Astrocyte of the cerebellum (primary cell): Measurements from ENCODE around the gene OBSCN.

Experiments
- DNase-seq: peaks from one replicate; pipeline ENCODE4 v3.0.0-alpha.2; 2011; ENCODE audit warnings: low read depth
- H3K4me3 ChIP-seq: 2 replicates; pipeline ENCODE4 v1.5.1; 2011; ENCODE audit warnings: mild to moderate bottlenecking, low read depth, low read length, moderate library complexity
- in situ Hi-C: cut with HindIII; loops from 2 replicates; pipeline ENCODE4 v1.10.0; 2017; ENCODE audit warnings: low sequenced_read_pairs
- TF ChIP-seq, protein P1 (sequence below): IDR thresholded peaks from 2 replicates; pipeline ENCODE4 v1.5.1; 2012; ENCODE audit warnings: low read length, low read depth, moderate library complexity, mild to moderate bottlenecking; ENCODE audit errors: missing control alignments

The OBSCN gene

GRCh38 chr1:228308628-228309325 is 100.9 kb downstream of the OBSCN start:
- in situ Hi-C loops, result no loop called here
- no peak overlapping the region for H3K4me3 ChIP-seq
- TF ChIP-seq, protein P1, sequence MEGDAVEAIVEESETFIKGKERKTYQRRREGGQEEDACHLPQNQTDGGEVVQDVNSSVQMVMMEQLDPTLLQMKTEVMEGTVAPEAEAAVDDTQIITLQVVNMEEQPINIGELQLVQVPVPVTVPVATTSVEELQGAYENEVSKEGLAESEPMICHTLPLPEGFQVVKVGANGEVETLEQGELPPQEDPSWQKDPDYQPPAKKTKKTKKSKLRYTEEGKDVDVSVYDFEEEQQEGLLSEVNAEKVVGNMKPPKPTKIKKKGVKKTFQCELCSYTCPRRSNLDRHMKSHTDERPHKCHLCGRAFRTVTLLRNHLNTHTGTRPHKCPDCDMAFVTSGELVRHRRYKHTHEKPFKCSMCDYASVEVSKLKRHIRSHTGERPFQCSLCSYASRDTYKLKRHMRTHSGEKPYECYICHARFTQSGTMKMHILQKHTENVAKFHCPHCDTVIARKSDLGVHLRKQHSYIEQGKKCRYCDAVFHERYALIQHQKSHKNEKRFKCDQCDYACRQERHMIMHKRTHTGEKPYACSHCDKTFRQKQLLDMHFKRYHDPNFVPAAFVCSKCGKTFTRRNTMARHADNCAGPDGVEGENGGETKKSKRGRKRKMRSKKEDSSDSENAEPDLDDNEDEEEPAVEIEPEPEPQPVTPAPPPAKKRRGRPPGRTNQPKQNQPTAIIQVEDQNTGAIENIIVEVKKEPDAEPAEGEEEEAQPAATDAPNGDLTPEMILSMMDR, result no peak
- no peak for DNase-seq

- DNase-seq, result no peak
- TF ChIP-seq, protein P1, result no peak
- no peak overlapping the region for H3K4me3 ChIP-seq
- in situ Hi-C loops, result no loop called here
Observed at GRCh38 chr1:228309326-228310067, 101.7 kb downstream of the OBSCN start.

- in situ Hi-C loops, result no loop called here
- TF ChIP-seq, protein P1, result no peak
- DNase-seq, result no peak
- no peak overlapping the region for H3K4me3 ChIP-seq
Observed at GRCh38 chr1:228310162-228310792, 102.4 kb downstream of the OBSCN start.

DNA sequence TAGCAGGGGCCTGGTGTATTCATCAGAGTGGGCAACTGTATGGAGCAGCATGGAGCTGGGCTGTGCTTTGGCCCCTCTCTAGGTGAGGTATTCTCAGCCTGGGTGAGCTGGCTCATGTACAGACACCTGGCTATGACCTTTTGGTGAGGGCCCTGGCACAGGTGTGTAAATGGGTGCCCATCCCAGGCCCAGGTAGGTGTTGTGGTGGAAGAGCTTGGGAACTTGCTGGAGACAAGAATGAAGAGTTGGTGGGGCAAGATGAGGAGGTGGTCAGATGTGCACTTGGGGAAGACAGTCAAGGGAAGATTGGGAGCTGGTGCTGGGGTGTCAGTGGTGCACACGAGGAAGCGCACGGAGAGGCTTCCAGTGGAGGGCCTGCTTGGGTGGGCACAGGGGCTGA is 103.2 kb downstream of the OBSCN start:
- H3K4me3 ChIP-seq, result no peak overlapping the region
- TF ChIP-seq, protein P1, result no peak
- DNase-seq, result no peak
- in situ Hi-C loops, result no loop called here

- in situ Hi-C loops, result no loop called here
- TF ChIP-seq, protein P1, result no peak
- H3K4me3 ChIP-seq, result no peak overlapping the region
- DNase-seq, result no peak
Observed at GRCh38 chr1:228312136-228312764, 104.4 kb downstream of the OBSCN start.

GRCh38 chr1:228313536-228314277 is 105.9 kb downstream of the OBSCN start:
- TF ChIP-seq, protein P1, result no peak
- in situ Hi-C loops, result no loop called here
- no peak for DNase-seq
- no peak overlapping the region for H3K4me3 ChIP-seq
